Measurements from ENCODE around the gene CPZ.

Gene CPZ

GRCh38 chr4:8559011-8559410, 33.6 kb upstream of the CPZ start:
- Histone ChIP-seq H3K27me3 (ENCODE audit: control insufficient read depth, insufficient read depth, low read length) (no peaks in the 10 kb centered on the region), H3K4me2 (ENCODE audit: low read length) (no peak overlapping the region), H3K4me3 (ENCODE audit: low read depth, low read length) (no peak overlapping the region), H3K27ac (no peak overlapping the region), H3K36me3 (ENCODE audit: control insufficient read depth, insufficient read depth, low read length) (no peaks in the 10 kb centered on the region), H3K9ac (no peak overlapping the region), H2AFZ (no peak overlapping the region), H3K4me1 (no peaks in the 10 kb centered on the region), H3K79me2 (no peaks in the 10 kb centered on the region), H3K9me3 (ENCODE audit: control insufficient read depth, low read length) (no peaks in the 10 kb centered on the region)
- no peak for TF ChIP-seq CTCF (IDR thresholded peaks at IDR 0.05)

GRCh38 chr4:8559524-8560264, 32.9 kb upstream of the CPZ start:
- Histone ChIP-seq H3K27ac (no peak overlapping the region), H3K36me3 (ENCODE audit: control insufficient read depth, insufficient read depth, low read length) (no peaks in the 10 kb centered on the region), H3K9me3 (ENCODE audit: control insufficient read depth, low read length) (no peaks in the 10 kb centered on the region), H3K9ac (no peak overlapping the region), H2AFZ (no peak overlapping the region), H3K4me3 (ENCODE audit: low read depth, low read length) (no peak overlapping the region), H3K4me2 (ENCODE audit: low read length) (no peak overlapping the region), H3K4me1 (no peaks in the 10 kb centered on the region), H3K27me3 (ENCODE audit: control insufficient read depth, insufficient read depth, low read length) (no peaks in the 10 kb centered on the region), H3K79me2 (no peaks in the 10 kb centered on the region)
- no peak for TF ChIP-seq CTCF (IDR thresholded peaks at IDR 0.05)

GRCh38 chr4:8560265-8561047, 32.1 kb upstream of the CPZ start:
- no peak for TF ChIP-seq CTCF (IDR thresholded peaks at IDR 0.05)
- H3K9ac ChIP-seq: no peak overlapping the region
- no peak overlapping the region for H3K4me3 ChIP-seq (ENCODE audit: low read depth, low read length)
- no peaks in the 10 kb centered on the region for H3K27me3 ChIP-seq (ENCODE audit: control insufficient read depth, insufficient read depth, low read length)
- no peaks in the 10 kb centered on the region for H3K79me2 ChIP-seq
- H3K4me2 ChIP-seq (ENCODE audit: low read length): no peak overlapping the region
- no peaks in the 10 kb centered on the region for H3K9me3 ChIP-seq (ENCODE audit: control insufficient read depth, low read length)
- H3K27ac ChIP-seq: no peak overlapping the region
- no peaks in the 10 kb centered on the region for H3K36me3 ChIP-seq (ENCODE audit: control insufficient read depth, insufficient read depth, low read length)
- no peak overlapping the region for H2AFZ ChIP-seq
- H3K4me1 ChIP-seq: no peaks in the 10 kb centered on the region

DNA sequence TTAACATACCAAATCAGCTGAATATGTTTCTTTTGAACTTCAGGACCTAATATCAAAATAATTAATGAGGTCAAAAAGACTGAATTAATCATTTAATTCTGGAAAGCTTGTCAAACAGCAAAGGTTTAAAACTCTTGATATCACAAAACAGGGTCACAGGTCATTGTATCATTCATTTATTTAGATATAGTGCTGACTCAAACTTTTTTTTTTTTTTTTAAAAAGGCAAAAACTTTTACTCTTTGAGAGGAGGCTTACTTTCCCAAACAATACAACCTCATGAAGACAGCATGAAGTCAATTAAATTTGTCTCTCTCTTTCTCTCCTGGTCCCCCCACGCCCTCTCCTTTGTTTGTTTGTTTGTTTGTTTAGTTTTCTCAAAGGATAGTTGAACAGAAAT, 28.0 kb upstream of the CPZ start:
- H3K9ac ChIP-seq: no peak overlapping the region
- no peaks in the 10 kb centered on the region for H3K27me3 ChIP-seq (ENCODE audit: control insufficient read depth, insufficient read depth, low read length)

More for the DNA sequence above, 28.0 kb upstream of the CPZ start:
- H3K9me3 ChIP-seq (ENCODE audit: control insufficient read depth, low read length): no peaks in the 10 kb centered on the region
- no peak for TF ChIP-seq CTCF (IDR thresholded peaks at IDR 0.05)
- no peak overlapping the region for H3K4me3 ChIP-seq (ENCODE audit: low read depth, low read length)
- H3K4me1 ChIP-seq: no peaks in the 10 kb centered on the region
- H3K36me3 ChIP-seq (ENCODE audit: control insufficient read depth, insufficient read depth, low read length): no peaks in the 10 kb centered on the region
- no peak overlapping the region for H3K4me2 ChIP-seq (ENCODE audit: low read length)
- H2AFZ ChIP-seq: no peak overlapping the region
- no peaks in the 10 kb centered on the region for H3K79me2 ChIP-seq
- H3K27ac ChIP-seq: no peak overlapping the region
